Tibial nerve (tissue), 4 donors: Measurements from ENCODE around the gene KIF1A. TPM values are rescaled to one million over a fixed set of nuclear protein-coding genes. Genes with fewer than 3 reads are reported as not detected.

Source experiments
- DNase-seq, 2 donors: peaks; one replicate each; pipeline ENCODE4 v3.0.0-alpha.2; 2019; ENCODE audit warnings: low spot score in 2 of 2
- H3K27ac ChIP-seq, 4 donors: fragments of 200-600 bp; sonication (generic) in 3 of 4; one replicate each; pipeline ENCODE4 v1.5.1; 2017 to 2019; ENCODE audit warnings: mild to moderate bottlenecking in 1 of 4
- H3K27me3 ChIP-seq, 2 donors: fragments of 200-600 bp; sonication (generic) in 1 of 2; one replicate each; pipeline versions ENCODE4 v1.5.1 to v1.6.0; 2017 to 2019
- H3K36me3 ChIP-seq, 3 donors: fragments of 200-600 bp; sonication (generic); one replicate each; pipeline ENCODE4 v1.5.1; 2018 to 2019
- H3K4me1 ChIP-seq, 4 donors: fragments of 200-600 bp; sonication (generic) in 3 of 4; one replicate each; pipeline ENCODE4 v1.5.1; 2017 to 2019
- H3K4me3 ChIP-seq, 4 donors: fragments of 200-600 bp; sonication (generic) in 3 of 4; one replicate each; pipeline ENCODE4 v1.5.1; 2017 to 2019; ENCODE audit warnings: mild to moderate bottlenecking in 1 of 4, moderate library complexity in 1 of 4
- H3K9me3 ChIP-seq, 4 donors: fragments of 200-600 bp; sonication (generic) in 3 of 4; one replicate each; pipeline ENCODE4 v1.5.1; 2017 to 2019
- CTCF ChIP-seq, 5 experiments: fragments of 200-600 bp in 3 of 5; fragments of 450-650 bp in 2 of 5; sonication (generic) in 3 of 5; IDR thresholded peaks; one replicate each; pipeline ENCODE4 v1.5.1; 2016 to 2019; ENCODE audit warnings: antibody characterized with exemption in 5 of 5, mild to moderate bottlenecking in 3 of 5, moderate library complexity in 2 of 5
- EP300 ChIP-seq, 2 donors: sonication (generic); formaldehyde crosslinking; IDR thresholded peaks; one replicate each; pipeline ENCODE4 v1.6.1; 2017; ENCODE audit warnings: antibody characterized with exemption in 2 of 2, mild to moderate bottlenecking in 1 of 2
- POLR2A ChIP-seq, 2 donors: fragments of 450-650 bp; IDR thresholded peaks; one replicate each; pipeline ENCODE4 v1.6.1; 2017; ENCODE audit warnings: antibody characterized with exemption in 2 of 2, mild to moderate bottlenecking in 2 of 2, moderate library complexity in 2 of 2
- WGBS, 2 donors: methylation state at CpG; one replicate each; pipeline ENCODE4 v1.1.5; 2018; 5-methylcytosine and 5-hydroxymethylcytosine counted together
- total RNA-seq, 4 donors: library from RNA; depleted of rRNA; stranded (reverse); fragments of >200 nt; gene quantifications; one replicate each; pipeline ENCODE4 v1.1.0, GENCODE V29; 2016

The KIF1A gene
- total RNA-seq, 4 donors from 2014 or later: 31.9 to 82.2 (median 45.3) TPM

DNA sequence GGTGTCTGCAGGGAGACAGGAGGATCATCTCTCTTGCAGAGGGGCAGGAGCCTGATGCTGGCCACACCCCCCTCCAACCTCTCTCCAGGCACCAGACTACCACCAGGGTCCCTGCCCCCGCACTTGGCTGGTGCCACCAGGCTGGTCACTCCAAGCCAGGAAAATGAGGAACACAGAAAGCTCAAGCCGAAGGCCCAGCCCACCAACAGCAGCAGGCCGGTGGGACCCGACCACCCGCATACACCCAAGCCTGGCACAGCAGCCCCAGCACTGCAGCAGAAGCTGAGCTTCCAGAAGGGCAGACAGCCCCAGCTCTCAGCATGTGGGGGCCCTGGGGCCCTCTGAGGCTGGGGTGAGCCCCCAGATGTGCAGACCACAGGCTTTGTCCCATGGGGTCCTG, 52.7 kb downstream of the KIF1A start:
- peaks cover 0 to 56% (median 0%) of the 10 kb centered on the region in 3 donors for H3K36me3 ChIP-seq
- H3K27ac ChIP-seq: no peak overlapping the region
- no peak for DNase-seq
- no peak overlapping the region for H3K4me3 ChIP-seq
- no peaks in the 10 kb centered on the region for H3K27me3 ChIP-seq
- TF ChIP-seq EP300 (IDR thresholded peaks at IDR 0.05): no peak
- no peak for TF ChIP-seq CTCF (IDR thresholded peaks at IDR 0.05)
- no peak for TF ChIP-seq POLR2A (IDR thresholded peaks at IDR 0.05)
- no peaks in the 10 kb centered on the region for H3K4me1 ChIP-seq
- no peaks in the 10 kb centered on the region for H3K9me3 ChIP-seq
- 83% methylated on average over 2 of the region's 5 CpGs; no CpG with 5 or more reads in 1 of the 2 donors for WGBS, 2 donors

GRCh38 chr2:240766072-240766471, 53.9 kb downstream of the KIF1A start:
- Histone ChIP-seq H3K9me3 (no peaks in the 10 kb centered on the region), H3K4me1 (no peaks in the 10 kb centered on the region), H3K4me3 (no peak overlapping the region), H3K36me3 (peaks cover 0 to 47% (median 0%) of the 10 kb centered on the region in 3 donors), H3K27me3 (no peaks in the 10 kb centered on the region), H3K27ac (no peak overlapping the region)
- DNase-seq: no peak
- TF ChIP-seq EP300 (IDR thresholded peaks at IDR 0.05): no peak
- no peak for TF ChIP-seq POLR2A (IDR thresholded peaks at IDR 0.05)
- TF ChIP-seq CTCF (IDR thresholded peaks at IDR 0.05): no peak
- 83 to 89% methylated on average over 6 to 7 of the region's 7 CpGs for WGBS, 2 donors

DNA sequence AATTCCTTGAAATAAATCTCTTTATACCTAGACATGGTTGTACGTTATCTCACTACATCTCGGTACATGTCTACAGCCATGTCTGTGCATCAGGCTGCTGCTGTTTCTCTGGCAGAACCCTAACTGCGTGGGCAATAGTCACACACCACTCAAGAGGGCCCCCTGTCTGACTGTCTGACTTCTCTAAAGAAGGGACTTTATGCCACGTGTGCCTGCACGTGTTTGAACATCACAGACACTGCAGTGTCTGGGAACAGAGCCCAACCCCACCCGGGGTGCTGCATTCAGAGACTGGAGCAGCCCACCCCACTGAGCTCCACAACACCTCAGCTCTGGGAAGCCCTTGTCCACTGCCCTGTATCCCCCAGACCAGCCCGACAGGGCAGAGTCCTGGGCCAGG, 55.0 kb downstream of the KIF1A start:
- H3K27ac ChIP-seq: no peak overlapping the region
- H3K27me3 ChIP-seq: no peaks in the 10 kb centered on the region
- 75 to 76% methylated on average over 3 to 7 of the region's 7 CpGs for WGBS, 2 donors
- H3K4me3 ChIP-seq: no peak overlapping the region
- DNase-seq: no peak
- TF ChIP-seq CTCF (IDR thresholded peaks at IDR 0.05) (no peak), EP300 (IDR thresholded peaks at IDR 0.05) (no peak), POLR2A (IDR thresholded peaks at IDR 0.05) (no peak)
- no peaks in the 10 kb centered on the region for H3K9me3 ChIP-seq
- peaks cover 0 to 2% (median 0%) of the 10 kb centered on the region in 4 donors for H3K4me1 ChIP-seq
- H3K36me3 ChIP-seq: peaks cover 0 to 40% (median 0%) of the 10 kb centered on the region in 3 donors

GRCh38 chr2:240764605-240765004, 55.4 kb downstream of the KIF1A start:
- peaks cover 0 to 6% (median 0%) of the 10 kb centered on the region in 4 donors for H3K4me1 ChIP-seq
- H3K36me3 ChIP-seq: peaks cover 0 to 36% (median 0%) of the 10 kb centered on the region in 3 donors
- H3K27ac ChIP-seq: no peak overlapping the region
- TF ChIP-seq CTCF (IDR thresholded peaks at IDR 0.05) (no peak), EP300 (IDR thresholded peaks at IDR 0.05) (no peak), POLR2A (IDR thresholded peaks at IDR 0.05) (no peak)
- no peak overlapping the region for H3K4me3 ChIP-seq
- no peaks in the 10 kb centered on the region for H3K9me3 ChIP-seq
- no peak for DNase-seq
- no peaks in the 10 kb centered on the region for H3K27me3 ChIP-seq
- WGBS, 2 donors: 75 to 77% methylated on average over 5 of the region's 5 CpGs

- DNase-seq: no peak
- H3K27me3 ChIP-seq: no peaks in the 10 kb centered on the region
- 89% methylated on average over 20 to 21 of the region's 21 CpGs for WGBS, 2 donors
- peaks cover 0 to 23% (median 0%) of the 10 kb centered on the region in 3 donors for H3K36me3 ChIP-seq
- no peaks in the 10 kb centered on the region for H3K9me3 ChIP-seq
- H3K4me3 ChIP-seq: no peak overlapping the region
- peaks cover 0 to 14% (median 0%) of the 10 kb centered on the region in 4 donors for H3K4me1 ChIP-seq
- TF ChIP-seq EP300 (IDR thresholded peaks at IDR 0.05) (no peak), CTCF (IDR thresholded peaks at IDR 0.05) (no peak), POLR2A (IDR thresholded peaks at IDR 0.05) (no peak)
- no peak overlapping the region for H3K27ac ChIP-seq
Measured at GRCh38 chr2:240762971-240763370, 57.0 kb downstream of the KIF1A start.
